Globus pallidus (tissue), 1 donor: ENCODE measurements around the gene EDN2.

ENCODE experiments used
- DNase-seq: peaks from one replicate; pipeline ENCODE4 v3.0.0-alpha.2; 2015; ENCODE audit warnings: low spot score

The EDN2 gene

DNA sequence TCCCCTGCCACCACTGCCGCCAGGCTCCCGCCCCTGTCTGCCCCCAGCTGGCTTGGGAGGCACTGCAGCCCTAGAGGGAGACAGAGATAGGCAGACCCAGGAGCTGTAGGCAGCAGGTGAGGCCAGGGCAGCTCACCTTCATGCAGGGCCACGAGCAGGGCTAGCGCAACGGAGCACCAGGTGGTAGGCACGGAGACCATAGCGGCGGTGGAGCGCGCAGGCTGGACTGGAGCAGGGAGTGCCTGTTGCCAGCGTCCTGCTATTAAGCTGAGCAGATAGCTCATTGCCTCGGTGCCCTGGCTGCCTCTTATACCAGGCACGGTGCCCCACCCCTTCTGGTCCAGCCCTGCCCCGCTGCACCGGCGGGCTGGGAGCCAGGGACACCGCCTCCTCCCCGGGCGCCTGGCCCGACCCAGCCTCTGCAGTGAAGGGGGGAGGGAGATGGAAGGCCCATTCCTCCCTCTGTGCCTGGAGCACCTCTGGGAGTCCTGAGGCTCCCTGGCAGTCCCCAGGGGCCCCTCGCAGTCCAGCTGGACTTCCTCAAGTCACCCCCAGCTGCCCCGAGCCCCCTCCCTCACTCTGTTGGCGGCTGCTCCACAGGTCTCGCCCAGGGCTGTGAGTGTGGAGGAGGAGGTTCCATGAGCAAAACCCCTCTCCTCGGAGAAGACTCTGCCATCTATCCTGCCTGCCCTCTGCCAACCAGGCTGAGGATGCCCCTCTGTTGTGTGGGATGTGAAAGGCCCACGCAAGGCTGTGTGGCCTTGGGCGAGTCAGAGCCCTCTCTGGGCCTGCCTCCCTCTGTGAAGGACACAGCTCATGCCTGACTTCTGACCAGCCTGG lies at the start of gene EDN2:
TSS of gene EDN2 (minus strand) at position 282 of the 840 bp plus-strand sequence. CDS start at position 200, 82 bp downstream.
- no peak for DNase-seq

DNA sequence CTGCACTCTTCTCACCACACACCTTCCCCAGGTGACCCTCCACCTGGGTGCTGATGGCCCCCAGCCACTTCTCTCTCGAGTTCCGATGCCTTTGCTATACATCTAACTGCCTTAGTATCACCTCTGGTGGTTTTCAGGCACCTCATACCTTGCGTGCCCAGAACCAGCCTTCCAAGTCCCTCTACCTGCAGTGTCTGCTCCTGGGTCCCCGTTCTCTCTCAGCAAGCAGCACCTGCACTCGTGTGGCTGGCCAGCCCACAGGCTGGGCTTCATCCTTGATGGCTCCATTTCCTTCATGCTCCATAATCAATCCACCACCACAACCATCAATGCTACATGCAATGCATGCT lies 49.2 kb upstream of the EDN2 start:
- no peak for DNase-seq

DNA sequence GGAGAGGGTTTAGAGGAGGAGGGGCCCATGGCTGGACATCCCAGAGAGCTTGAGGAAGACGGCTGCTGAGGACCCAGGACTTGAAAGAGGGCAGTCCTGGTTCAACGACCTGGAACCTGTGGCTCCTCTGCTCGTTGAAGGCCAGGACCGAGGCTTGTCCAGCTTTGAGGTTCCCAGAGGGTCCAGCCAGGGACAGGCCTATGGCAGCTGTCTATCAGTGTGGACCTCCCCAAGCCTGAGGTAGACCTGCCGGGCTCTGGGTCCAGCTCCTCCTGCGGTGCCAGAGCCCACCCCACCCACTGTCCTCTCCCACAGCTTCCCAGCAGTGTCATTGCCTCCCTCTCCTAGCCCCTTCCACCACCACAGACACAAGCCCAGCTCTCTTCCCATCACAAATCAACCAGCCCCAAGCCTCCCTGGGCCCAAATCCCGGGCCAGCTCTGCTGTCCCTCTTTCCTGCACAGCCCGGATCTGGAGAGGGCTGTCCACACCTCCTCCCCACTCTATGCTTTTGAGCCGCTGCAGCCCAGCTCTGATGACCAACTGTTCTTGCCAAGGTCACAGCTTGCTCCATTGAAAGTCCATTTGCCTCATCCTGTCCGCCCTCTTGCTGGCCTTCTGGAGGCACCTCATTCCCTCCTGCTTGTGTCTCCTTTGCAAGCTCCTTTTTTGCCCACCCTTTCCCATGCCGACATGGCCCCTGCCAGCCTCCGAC lies 48.7 kb upstream of the EDN2 start:
- DNase-seq: no peak

- no peak for DNase-seq
Observed at GRCh38 chr1:41532206-41532975, 47.9 kb upstream of the EDN2 start.

GRCh38 chr1:41530411-41530810 lies 45.9 kb upstream of the EDN2 start:
- DNase-seq: no peak

GRCh38 chr1:41529621-41530395 lies 45.3 kb upstream of the EDN2 start:
- DNase-seq: no peak

GRCh38 chr1:41528726-41529605 lies 44.5 kb upstream of the EDN2 start:
- DNase-seq: no peak

- DNase-seq: no peak
Observed at GRCh38 chr1:41528106-41528505, 43.6 kb upstream of the EDN2 start.

GRCh38 chr1:41526956-41527561 lies 42.6 kb upstream of the EDN2 start:
- no peak for DNase-seq

DNA sequence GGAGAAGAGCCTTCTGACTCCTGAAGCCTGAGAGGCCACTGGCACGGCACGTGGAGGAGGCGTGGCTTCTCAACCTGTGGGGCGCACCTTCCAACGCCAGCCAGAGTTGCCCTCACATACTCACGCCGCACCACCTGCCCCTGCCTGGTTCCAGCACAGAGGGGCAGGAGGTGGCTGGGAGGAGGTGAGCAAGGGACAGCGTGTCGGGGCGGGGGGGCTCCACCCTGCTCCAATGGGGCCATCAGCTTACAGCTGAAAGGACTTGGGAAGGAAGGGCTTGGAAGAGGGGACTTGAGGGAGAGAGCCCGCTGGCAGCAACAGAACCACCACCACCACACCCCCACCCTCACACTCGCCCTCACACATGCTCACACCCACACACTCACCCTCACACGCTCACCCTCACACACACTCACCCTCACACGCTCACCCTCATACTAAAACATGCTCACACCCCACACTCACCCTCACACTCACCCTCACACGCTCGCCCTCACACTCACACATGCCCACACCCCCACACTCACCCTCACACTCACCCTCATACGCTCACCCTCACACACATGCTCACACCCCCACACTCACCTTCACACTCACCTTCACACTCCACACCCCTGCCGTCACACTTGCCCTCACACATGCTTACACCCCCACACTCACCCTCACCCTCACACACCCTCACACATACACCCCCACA lies 41.6 kb upstream of the EDN2 start:
- DNase-seq: no peak

GRCh38 chr1:41524676-41525675 lies 40.5 kb upstream of the EDN2 start:
- DNase-seq: no peak

GRCh38 chr1:41523949-41524675 lies 39.6 kb upstream of the EDN2 start:
- no peak for DNase-seq

GRCh38 chr1:41523071-41523470 lies 38.6 kb upstream of the EDN2 start:
- DNase-seq: no peak

DNA sequence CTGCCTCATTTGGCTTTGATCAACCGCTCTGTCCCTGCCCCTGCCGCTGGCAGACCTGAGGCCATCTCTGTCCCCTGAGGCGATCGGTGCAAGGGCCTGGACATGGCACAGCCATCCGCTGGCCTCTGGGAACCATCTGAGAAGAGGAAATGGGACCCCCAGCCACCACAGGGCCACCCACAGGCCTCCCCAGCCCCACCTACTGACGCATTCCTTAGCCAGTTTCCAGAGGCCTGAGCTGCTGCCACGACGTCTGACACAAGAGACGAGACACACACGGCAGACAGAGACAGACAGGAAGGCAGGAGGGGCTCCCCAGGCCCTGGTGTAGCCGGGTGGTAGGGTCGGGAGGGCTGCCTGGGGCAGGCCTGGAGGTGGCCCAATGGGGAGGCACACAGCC lies 37.3 kb upstream of the EDN2 start:
- DNase-seq: no peak

DNA sequence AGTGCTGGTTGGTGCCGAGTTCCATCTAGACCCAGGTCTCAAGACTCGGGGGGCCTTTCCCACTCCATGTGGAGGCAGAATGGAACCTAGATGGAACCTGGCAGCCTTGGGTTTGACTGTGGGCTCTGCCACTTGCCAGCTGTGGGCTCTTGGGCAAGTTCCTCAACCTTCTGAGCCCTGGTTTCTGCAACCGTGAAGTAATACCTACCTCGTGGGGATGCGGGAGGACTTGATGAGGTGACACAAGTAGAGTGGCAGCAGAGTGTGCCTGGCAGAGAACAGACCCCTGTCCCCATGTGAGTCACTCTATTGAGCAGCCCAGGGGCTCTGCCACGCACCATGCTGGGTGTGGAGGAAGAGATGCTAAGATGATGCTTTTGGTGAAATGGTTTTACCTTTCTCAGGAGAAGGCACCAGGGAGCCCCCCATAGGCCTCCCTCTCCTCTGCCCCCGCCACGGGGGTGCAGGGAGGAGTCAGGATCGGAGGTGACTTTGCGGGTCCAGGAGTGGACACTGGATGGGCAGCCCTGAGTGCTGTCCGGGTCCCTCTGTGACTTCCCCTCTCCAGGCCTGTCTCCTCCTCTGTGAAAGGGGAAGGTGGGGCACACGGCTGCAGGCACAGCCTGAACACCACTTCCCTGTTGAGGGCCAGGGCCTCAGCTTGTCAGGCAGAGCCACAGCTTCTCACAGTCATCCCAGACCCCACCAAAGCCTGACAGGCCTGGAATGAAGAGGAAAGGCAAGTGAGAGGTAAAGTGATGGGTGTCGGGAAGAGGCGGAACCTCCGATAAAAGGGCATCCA lies 36.7 kb upstream of the EDN2 start:
- DNase-seq: no peak

GRCh38 chr1:41519667-41520066 lies 35.2 kb upstream of the EDN2 start:
- no peak for DNase-seq

DNA sequence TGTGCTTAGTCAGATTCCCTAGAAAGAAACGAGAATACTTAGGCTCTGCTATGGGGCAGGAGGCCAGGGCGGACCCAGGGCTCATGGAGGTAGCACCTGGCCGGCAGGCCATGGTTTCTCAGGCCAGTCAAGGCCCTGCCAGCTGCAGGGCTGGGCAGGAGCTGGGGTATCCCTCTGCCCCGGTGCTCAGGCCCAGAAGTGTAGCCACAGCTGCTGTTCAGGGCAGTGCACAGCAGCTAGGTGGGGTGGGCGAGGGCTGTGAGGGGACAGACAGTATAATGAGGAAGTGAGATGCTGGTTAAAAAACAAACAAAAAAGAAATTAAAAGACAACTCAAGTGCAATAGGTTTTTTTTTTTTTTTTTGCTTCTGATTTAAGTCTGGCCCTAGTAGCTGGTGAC lies 34.0 kb upstream of the EDN2 start:
- DNase-seq: no peak
